Measurements from ENCODE around the gene FOXL1.

The FOXL1 gene

GRCh38 chr16:86631444-86631843, 53.1 kb downstream of the FOXL1 start:
- DNase-seq (ENCODE audit: low read depth in 2 of 2) = no peak

Measured in stimulated activated CD8-positive, alpha-beta memory T cell treated with anti-CD3 and anti-CD28 coated beads, Interleukin-7, amount 100 ng/mL, for 4 hours (primary cell).